Loucy (cell line): ENCODE measurements around the gene N4BP2.
"Not testable (repeated sequence)": the region's sequence is repeated elsewhere in the genome, so short reads cannot be mapped to it uniquely, and the experiment has no call there.

ENCODE experiments used
- CTCF ChIP-seq: fragments of 200-600 bp; sonication (generic); conservative IDR thresholded peaks from 2 replicates; pipeline ENCODE4 v1.5.1; 2014; ENCODE audit warnings: mild to moderate bottlenecking, antibody characterized with exemption, low read length
- EZH2phosphoT487 ChIP-seq: fragments of 200-600 bp; IDR thresholded peaks from 2 replicates; pipeline ENCODE4 v1.6.1; 2018; ENCODE audit warnings: antibody characterized with exemption, mild to moderate bottlenecking, moderate library complexity, borderline replicate concordance

GRCh38 chr4:40140597-40140996 lies 83.9 kb downstream of the N4BP2 start:
- not testable (repeated sequence) for TF ChIP-seq CTCF, EZH2phosphoT487
